ENCODE measurements around the gene MAML3. TPM values are rescaled to one million over a fixed set of nuclear protein-coding genes. Genes with fewer than 3 reads are reported as not detected.
A peak's percentile ranks its signal among the peaks of the same experiment; 100 is the strongest.

The MAML3 gene
- total RNA-seq, 2 experiments from 2014 or later, result 2.0 to 2.4 TPM

DNA sequence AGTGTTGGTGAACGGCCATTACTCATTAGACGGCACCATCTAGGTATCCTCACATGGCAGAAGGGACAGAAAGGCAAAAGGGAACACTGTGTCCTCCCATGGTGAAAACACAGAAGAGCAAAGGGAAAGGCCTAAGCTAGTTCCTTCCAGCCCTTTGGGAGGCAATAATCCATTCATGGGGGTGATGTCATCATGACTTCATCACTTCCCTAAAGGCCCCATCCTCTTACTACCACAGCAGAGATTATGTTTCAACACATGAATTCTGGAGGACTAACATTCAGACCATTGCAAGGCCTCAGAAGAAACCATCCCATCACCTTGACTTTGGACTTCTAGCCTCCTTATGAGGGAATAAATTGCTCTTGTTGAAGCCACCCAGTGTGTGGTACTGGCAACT lies 250.1 kb downstream of the MAML3 start:
- TF ChIP-seq, protein P1, sequence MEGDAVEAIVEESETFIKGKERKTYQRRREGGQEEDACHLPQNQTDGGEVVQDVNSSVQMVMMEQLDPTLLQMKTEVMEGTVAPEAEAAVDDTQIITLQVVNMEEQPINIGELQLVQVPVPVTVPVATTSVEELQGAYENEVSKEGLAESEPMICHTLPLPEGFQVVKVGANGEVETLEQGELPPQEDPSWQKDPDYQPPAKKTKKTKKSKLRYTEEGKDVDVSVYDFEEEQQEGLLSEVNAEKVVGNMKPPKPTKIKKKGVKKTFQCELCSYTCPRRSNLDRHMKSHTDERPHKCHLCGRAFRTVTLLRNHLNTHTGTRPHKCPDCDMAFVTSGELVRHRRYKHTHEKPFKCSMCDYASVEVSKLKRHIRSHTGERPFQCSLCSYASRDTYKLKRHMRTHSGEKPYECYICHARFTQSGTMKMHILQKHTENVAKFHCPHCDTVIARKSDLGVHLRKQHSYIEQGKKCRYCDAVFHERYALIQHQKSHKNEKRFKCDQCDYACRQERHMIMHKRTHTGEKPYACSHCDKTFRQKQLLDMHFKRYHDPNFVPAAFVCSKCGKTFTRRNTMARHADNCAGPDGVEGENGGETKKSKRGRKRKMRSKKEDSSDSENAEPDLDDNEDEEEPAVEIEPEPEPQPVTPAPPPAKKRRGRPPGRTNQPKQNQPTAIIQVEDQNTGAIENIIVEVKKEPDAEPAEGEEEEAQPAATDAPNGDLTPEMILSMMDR (IDR thresholded peaks at IDR 0.05), result no peak
- no peaks in the 10 kb centered on the region for H3K27me3 Mint-ChIP-seq
- ATAC-seq (no peak), DNase-seq (no peak)
- H3K4me1 Mint-ChIP-seq (ENCODE audit: low read depth), result peaks cover 8% of the 10 kb centered on the region
- H3K9me3 Mint-ChIP-seq, result peaks cover 3% of the 10 kb centered on the region
- ChIA-PET CTCF (no interaction called here), POLR2A (no interaction called here)
- intact Hi-C loops (cut with micrococcal nuclease), result no loop called here
- no peak overlapping the region for H3K4me3 Mint-ChIP-seq
- H3K36me3 Mint-ChIP-seq (ENCODE audit: low read depth), result peaks cover 1% of the 10 kb centered on the region
- H3K27ac Mint-ChIP-seq, result no peak overlapping the region

GRCh38 chr4:139902321-139903320 lies 251.4 kb downstream of the MAML3 start:
- peaks cover 1% of the 10 kb centered on the region for H3K36me3 Mint-ChIP-seq (ENCODE audit: low read depth)
- intact Hi-C loops (cut with micrococcal nuclease), result no loop called here
- ChIA-PET POLR2A (no interaction called here), CTCF (no interaction called here)
- no peak for ATAC-seq
- H3K27me3 Mint-ChIP-seq, result no peaks in the 10 kb centered on the region
- H3K9me3 Mint-ChIP-seq, result peaks cover 3% of the 10 kb centered on the region
- no peak overlapping the region for H3K4me3 Mint-ChIP-seq
- TF ChIP-seq, protein P1 (IDR thresholded peaks at IDR 0.05), result no peak
- no peak overlapping the region for H3K27ac Mint-ChIP-seq
- H3K4me1 Mint-ChIP-seq (ENCODE audit: low read depth), result peaks cover 13% of the 10 kb centered on the region
- no peak for DNase-seq

DNA sequence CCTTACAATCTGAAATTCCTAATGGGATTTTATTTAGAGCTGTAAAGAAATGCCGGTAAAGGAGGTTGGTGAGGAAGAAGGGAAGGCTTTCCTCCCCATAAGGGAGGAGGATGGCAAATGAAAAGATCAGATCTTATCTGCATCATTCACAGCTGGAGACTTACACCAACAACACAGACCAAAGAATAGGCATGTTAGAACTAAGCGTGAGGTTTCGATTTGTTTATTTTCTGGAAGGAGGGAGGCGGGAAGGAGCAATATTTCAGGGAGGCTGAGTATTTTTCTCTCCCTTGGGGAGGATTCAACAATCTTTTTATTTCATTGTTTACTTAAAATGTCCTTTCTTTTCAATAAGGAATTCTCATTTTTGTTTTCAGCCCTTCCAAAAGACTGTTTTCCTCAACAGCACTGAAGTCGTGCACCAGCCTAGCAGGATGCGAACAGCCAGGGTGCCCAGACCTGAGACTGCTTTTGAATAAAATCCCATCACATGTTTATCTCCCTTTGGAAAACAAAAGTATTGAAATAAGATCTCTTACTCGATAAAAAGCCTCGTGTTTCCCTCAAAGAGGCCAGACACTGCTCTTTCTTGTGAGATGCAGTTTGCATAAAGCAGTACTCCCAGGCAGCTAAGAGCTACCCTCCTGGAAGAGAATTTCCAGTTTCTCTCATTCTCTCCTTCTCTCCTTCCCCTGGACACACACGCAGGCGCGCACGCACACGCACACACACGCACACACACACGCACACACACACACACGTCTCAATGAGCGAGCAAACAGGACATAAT lies 252.3 kb downstream of the MAML3 start:
- H3K36me3 Mint-ChIP-seq (ENCODE audit: low read depth), result peaks cover 1% of the 10 kb centered on the region
- ChIA-PET POLR2A (no interaction called here), CTCF (no interaction called here)
- no peak for DNase-seq
- H3K9me3 Mint-ChIP-seq, result peaks cover 3% of the 10 kb centered on the region
- TF ChIP-seq, protein P1 (IDR thresholded peaks at IDR 0.05), result no peak
- no peak overlapping the region for H3K27ac Mint-ChIP-seq
- H3K27me3 Mint-ChIP-seq, result no peaks in the 10 kb centered on the region
- no peak for ATAC-seq
- H3K4me1 Mint-ChIP-seq (ENCODE audit: low read depth), result peaks cover 13% of the 10 kb centered on the region
- H3K4me3 Mint-ChIP-seq, result no peak overlapping the region
- intact Hi-C loops (cut with micrococcal nuclease), result no loop called here

GRCh38 chr4:139900964-139901376 lies 253.0 kb downstream of the MAML3 start:
- H3K36me3 Mint-ChIP-seq (ENCODE audit: low read depth), result peaks cover 1% of the 10 kb centered on the region
- intact Hi-C loops (cut with micrococcal nuclease), result no loop called here
- H3K9me3 Mint-ChIP-seq, result peaks cover 3% of the 10 kb centered on the region
- TF ChIP-seq, protein P1 (IDR thresholded peaks at IDR 0.05), result no peak
- H3K4me1 Mint-ChIP-seq (ENCODE audit: low read depth), result peaks cover 13% of the 10 kb centered on the region
- no peak overlapping the region for H3K27ac Mint-ChIP-seq
- DNase-seq, result no peak
- POLR2A ChIA-PET, result no interaction called here
- H3K4me3 Mint-ChIP-seq, result no peak overlapping the region
- CTCF ChIA-PET, result no interaction called here
- no peaks in the 10 kb centered on the region for H3K27me3 Mint-ChIP-seq
- ATAC-seq, result peak; percentile 80

DNA sequence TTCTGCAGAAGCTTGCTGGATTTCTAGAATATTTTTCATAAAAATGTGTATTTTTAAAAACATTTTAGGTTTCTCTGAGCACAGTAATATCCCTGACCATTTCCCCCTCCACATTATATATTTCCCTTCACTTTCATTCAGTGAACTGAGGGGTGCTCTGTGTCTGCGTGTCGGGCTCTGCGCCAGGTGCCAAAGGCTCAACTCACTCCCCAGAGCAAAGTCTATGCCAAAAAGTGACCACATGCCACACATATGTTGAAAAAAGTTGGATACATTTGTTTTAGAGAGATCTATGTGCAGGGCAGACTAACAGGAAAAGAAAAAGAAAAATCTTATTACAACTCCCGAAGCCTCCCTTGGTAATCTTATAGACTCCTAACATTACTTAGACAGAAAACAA lies 254.6 kb downstream of the MAML3 start:
- H3K36me3 Mint-ChIP-seq (ENCODE audit: low read depth), result no peaks in the 10 kb centered on the region
- TF ChIP-seq, protein P1 (IDR thresholded peaks at IDR 0.05), result no peak
- no peak overlapping the region for H3K4me3 Mint-ChIP-seq
- ATAC-seq (no peak), DNase-seq (no peak)
- POLR2A ChIA-PET, result no interaction called here
- H3K27me3 Mint-ChIP-seq, result no peaks in the 10 kb centered on the region
- peaks cover 13% of the 10 kb centered on the region for H3K4me1 Mint-ChIP-seq (ENCODE audit: low read depth)
- CTCF ChIA-PET, result no interaction called here
- intact Hi-C loops (cut with micrococcal nuclease), result no loop called here
- H3K27ac Mint-ChIP-seq, result no peak overlapping the region
- H3K9me3 Mint-ChIP-seq, result no peaks in the 10 kb centered on the region

All from activated CD8-positive, alpha-beta T cell treated with anti-CD3 and anti-CD28 coated beads for 36 hours (primary cell).